Hypothalamus (tissue), 51 donors: ENCODE data around the gene ADIRF.
A peak's percentile ranks its signal among the peaks of the same experiment; 100 is the strongest.

Experiments used
- DNase-seq, 51 donors: peaks; one replicate each; lab custom pipeline; 2025; lab: John Stamatoyannopoulos, UW

The ADIRF gene

GRCh38 chr10:86959737-86960002 lies 8.6 kb upstream of the ADIRF start:
- no peak for DNase-seq

- peak in 3 of 51 donors; percentile 18 to 25 (median 25) for DNase-seq
These were observed 8.0 kb upstream of the ADIRF start for GRCh38 chr10:86960003-86960862.

- DNase-seq, result no peak
These were observed 7.3 kb upstream of the ADIRF start for GRCh38 chr10:86960863-86961434.

GRCh38 chr10:86961481-86962091 lies 6.7 kb upstream of the ADIRF start:
- no peak for DNase-seq

GRCh38 chr10:86962136-86962980 lies 5.9 kb upstream of the ADIRF start:
- DNase-seq, result no peak

GRCh38 chr10:86962981-86963310 lies 5.3 kb upstream of the ADIRF start:
- DNase-seq, result no peak

GRCh38 chr10:86963341-86963919 lies 4.9 kb upstream of the ADIRF start:
- no peak for DNase-seq

- DNase-seq, result no peak
These were observed 4.0 kb upstream of the ADIRF start for GRCh38 chr10:86964061-86964846.

GRCh38 chr10:86964847-86965190 lies 3.5 kb upstream of the ADIRF start:
- no peak for DNase-seq

- DNase-seq, result no peak
These were observed 2.2 kb upstream of the ADIRF start for GRCh38 chr10:86965986-86966654.

- no peak for DNase-seq
These were observed 771 bp upstream of the ADIRF start for GRCh38 chr10:86967481-86967941.

GRCh38 chr10:86968994-86969355 lies 693 bp downstream of the ADIRF start:
- no peak for DNase-seq

- DNase-seq, result no peak
These were observed 1.2 kb downstream of the ADIRF start for GRCh38 chr10:86969421-86970041.

GRCh38 chr10:86970162-86970981 lies 2.1 kb downstream of the ADIRF start:
- DNase-seq, result peak in 2 of 51 donors; percentile 19 to 41

- peak in 5 of 51 donors; percentile 35 to 71 (median 56) for DNase-seq
These were observed 2.6 kb downstream of the ADIRF start for GRCh38 chr10:86970982-86971231.

GRCh38 chr10:86971232-86971991 lies 3.1 kb downstream of the ADIRF start:
- peak in 21 of 51 donors; percentile 39 to 84 (median 58) for DNase-seq

- no peak for DNase-seq
These were observed 4.5 kb downstream of the ADIRF start for GRCh38 chr10:86972613-86973380.
